Right lobe of liver (tissue), 6 donors: ENCODE measurements around the gene RGS6. TPM values are rescaled to one million over a fixed set of nuclear protein-coding genes. Genes with fewer than 3 reads are reported as not detected.

Experiments
- ATAC-seq, 4 donors: fragments of 200-7000 bp; cut with Tn5 transposase; one replicate each; pipeline ENCODE4 v1.9.1; 2020; ENCODE audit warnings: mild to moderate bottlenecking in 4 of 4, moderate library complexity in 4 of 4
- DNase-seq, 3 donors: peaks; one replicate each; pipeline ENCODE4 v3.0.0-alpha.2; 2020
- H3K27ac ChIP-seq, 3 donors: fragments of 200-600 bp; one replicate each; pipeline ENCODE4 v1.8.0; 2022
- H3K27me3 ChIP-seq, 2 donors: fragments of 200-600 bp; one replicate each; pipeline ENCODE4 v1.8.0; 2022
- H3K36me3 ChIP-seq, 4 donors: fragments of 200-600 bp; sonication (generic) in 1 of 4; one replicate each; pipeline versions ENCODE4 v1.5.1 to v1.8.0; 2017 to 2022; ENCODE audit warnings: control low read depth in 1 of 4
- H3K4me1 ChIP-seq, 4 donors: fragments of 200-600 bp; sonication (generic) in 1 of 4; one replicate each; pipeline versions ENCODE4 v1.5.1 to v1.8.0; 2017 to 2022; ENCODE audit warnings: control low read depth in 1 of 4
- H3K4me3 ChIP-seq, 3 donors: fragments of 200-600 bp; one replicate each; pipeline ENCODE4 v1.8.0; 2022
- H3K9me3 ChIP-seq, 4 donors: fragments of 200-600 bp; sonication (generic) in 1 of 4; one replicate each; pipeline versions ENCODE4 v1.5.1 to v1.8.0; 2017 to 2022; ENCODE audit warnings: control low read depth in 1 of 4
- POLR2A ChIP-seq: fragments of 450-650 bp; IDR thresholded peaks from one replicate; pipeline ENCODE4 v1.6.1; 2017; ENCODE audit warnings: antibody characterized with exemption, mild to moderate bottlenecking
- WGBS: methylation state at CpG from one replicate; pipeline ENCODE4 v1.1.6; 2018; ENCODE audit warnings: low coverage, low lambda C conversion rate; ENCODE audit not compliant: insufficient coverage; ENCODE audit errors: missing lambda C conversion rate; 5-methylcytosine and 5-hydroxymethylcytosine counted together
- intact Hi-C, 2 donors: fragments of 100-400 bp; cut with DNase I; formaldehyde crosslinking; loops; one replicate each; pipeline versions ENCODE4 v1.11.2 to v1.14.1; 2022
- total RNA-seq, 6 experiments: library from RNA; depleted of rRNA in 2 of 6; stranded (reverse); fragments of >200 nt in 2 of 6; fragmentation: NEBNext Ultra II Directional in 3 of 6; extraction: Animal tissue kit (Norgen Biotek cat#: 25700) in 3 of 6; gene quantifications; one replicate each; pipeline versions ENCODE4 v1.1.0 to v1.2.4, GENCODE V29; 2016 to 2023
- TF ChIP-seq, protein P1 (sequence below), 4 donors: fragments of 200-600 bp in 3 of 4; fragments of 450-650 bp in 1 of 4; IDR thresholded peaks; one replicate each; pipeline versions ENCODE4 v1.5.1 to v1.8.0; 2016 to 2022; ENCODE audit warnings: antibody characterized with exemption in 4 of 4, mild to moderate bottlenecking in 2 of 4
- donor health status: DM: no; HTN: yes; CAD: no.
- donor health status: DM: no; HTN: no; CAD: no.
- donor health status: DM: no; HTN: no; CAD: no.
- donor health status: DM: no; HTN: yes; CAD: no.
- donor health status: DM: no; HTN: yes; CAD: no.

RGS6 gene
- total RNA-seq, 6 experiments from 2014 or later: 0.07 TPM; not detected in 5

DNA sequence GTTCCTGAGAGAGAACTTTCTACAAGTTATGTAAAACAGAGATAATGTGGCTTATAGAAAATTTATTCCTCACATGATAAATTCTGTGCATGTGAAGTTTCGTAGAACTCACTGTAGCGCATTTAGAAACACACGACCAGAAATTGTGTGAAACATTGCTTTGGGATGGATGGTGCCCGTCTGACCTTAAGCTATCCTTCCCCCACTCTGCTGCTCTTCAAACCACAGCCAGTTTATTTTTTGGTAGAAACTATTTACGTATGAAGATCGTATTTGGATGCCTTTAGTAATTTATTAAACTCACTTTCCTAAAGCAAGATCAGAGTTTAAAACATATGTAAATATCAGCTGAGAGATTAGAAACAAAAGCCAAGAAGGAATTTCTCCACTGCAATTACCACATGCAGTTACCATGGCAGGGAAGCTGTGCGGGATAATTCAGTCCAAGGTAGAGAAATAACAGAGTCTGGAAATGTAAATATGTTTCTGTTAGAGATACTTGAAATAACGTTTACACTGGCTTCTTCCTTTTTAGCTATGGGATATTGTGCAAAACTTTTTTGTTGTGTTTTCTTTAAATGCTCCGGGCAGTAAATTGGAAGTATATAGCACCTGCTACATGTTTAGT lies 382.7 kb downstream of the RGS6 start:
- TF ChIP-seq POLR2A: no peak
- TF ChIP-seq, protein P1, sequence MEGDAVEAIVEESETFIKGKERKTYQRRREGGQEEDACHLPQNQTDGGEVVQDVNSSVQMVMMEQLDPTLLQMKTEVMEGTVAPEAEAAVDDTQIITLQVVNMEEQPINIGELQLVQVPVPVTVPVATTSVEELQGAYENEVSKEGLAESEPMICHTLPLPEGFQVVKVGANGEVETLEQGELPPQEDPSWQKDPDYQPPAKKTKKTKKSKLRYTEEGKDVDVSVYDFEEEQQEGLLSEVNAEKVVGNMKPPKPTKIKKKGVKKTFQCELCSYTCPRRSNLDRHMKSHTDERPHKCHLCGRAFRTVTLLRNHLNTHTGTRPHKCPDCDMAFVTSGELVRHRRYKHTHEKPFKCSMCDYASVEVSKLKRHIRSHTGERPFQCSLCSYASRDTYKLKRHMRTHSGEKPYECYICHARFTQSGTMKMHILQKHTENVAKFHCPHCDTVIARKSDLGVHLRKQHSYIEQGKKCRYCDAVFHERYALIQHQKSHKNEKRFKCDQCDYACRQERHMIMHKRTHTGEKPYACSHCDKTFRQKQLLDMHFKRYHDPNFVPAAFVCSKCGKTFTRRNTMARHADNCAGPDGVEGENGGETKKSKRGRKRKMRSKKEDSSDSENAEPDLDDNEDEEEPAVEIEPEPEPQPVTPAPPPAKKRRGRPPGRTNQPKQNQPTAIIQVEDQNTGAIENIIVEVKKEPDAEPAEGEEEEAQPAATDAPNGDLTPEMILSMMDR (IDR thresholded peaks at IDR 0.05): no peak
- Histone ChIP-seq H3K27ac (no peak overlapping the region), H3K4me3 (no peak overlapping the region), H3K27me3 (no peaks in the 10 kb centered on the region), H3K4me1 (no peaks in the 10 kb centered on the region), H3K9me3 (no peaks in the 10 kb centered on the region), H3K36me3 (no peaks in the 10 kb centered on the region)
- intact Hi-C loops: no loop called here
- no peak for ATAC-seq
- DNase-seq: no peak
- 32% methylated on average over 9 of the region's 9 CpGs for WGBS

DNA sequence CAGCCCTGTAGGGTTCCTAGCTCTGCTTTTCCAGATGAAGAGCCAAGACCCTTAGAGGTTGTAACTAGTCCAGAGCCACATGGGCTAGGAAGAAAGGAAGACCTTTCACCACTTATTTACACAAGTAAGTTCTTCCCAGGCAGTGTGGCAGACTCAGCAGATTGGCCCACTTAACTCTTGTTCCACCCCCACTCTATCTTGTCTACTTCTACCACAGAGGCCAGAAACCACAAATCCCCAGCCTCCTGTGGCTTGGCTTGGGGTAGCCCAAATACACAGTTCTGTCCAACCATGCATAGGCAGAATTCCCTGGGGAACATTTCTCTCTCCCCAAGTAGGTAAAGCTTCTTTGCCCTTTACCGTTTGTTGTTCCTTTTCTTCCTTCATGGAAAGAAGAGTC lies 383.5 kb downstream of the RGS6 start:
- 50% methylated on average over 1 of the region's 1 CpG for WGBS
- intact Hi-C loops: no loop called here
- Histone ChIP-seq H3K9me3 (no peaks in the 10 kb centered on the region), H3K27ac (no peak overlapping the region), H3K4me1 (no peaks in the 10 kb centered on the region), H3K4me3 (no peak overlapping the region), H3K27me3 (no peaks in the 10 kb centered on the region), H3K36me3 (no peaks in the 10 kb centered on the region)
- TF ChIP-seq, protein P1 (IDR thresholded peaks at IDR 0.05): no peak
- TF ChIP-seq POLR2A: no peak
- ATAC-seq (no peak), DNase-seq (no peak)

DNA sequence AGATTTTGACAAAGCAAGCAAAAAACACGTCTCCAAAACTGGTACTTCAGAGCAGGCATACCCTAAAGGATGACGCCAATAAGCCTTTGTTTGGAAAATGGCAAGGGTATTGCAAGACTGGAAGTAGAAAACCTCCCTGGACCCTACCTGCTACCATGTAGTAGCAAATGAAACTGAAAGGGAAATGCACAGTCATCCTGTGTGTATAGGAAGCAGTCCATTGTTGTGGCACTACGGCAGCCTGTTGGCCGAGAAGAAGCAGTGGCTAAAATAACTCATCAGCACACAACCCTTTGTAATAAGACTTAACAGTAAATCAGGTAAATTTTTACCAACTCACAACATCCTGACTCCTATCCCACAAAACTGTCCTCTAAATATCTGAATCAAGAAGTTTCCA lies 386.4 kb downstream of the RGS6 start:
- H3K27me3 ChIP-seq: no peaks in the 10 kb centered on the region
- no peak overlapping the region for H3K4me3 ChIP-seq
- no peaks in the 10 kb centered on the region for H3K9me3 ChIP-seq
- no peaks in the 10 kb centered on the region for H3K4me1 ChIP-seq
- no peaks in the 10 kb centered on the region for H3K36me3 ChIP-seq
- no peak for DNase-seq
- intact Hi-C loops: no loop called here
- 53% methylated on average over 4 of the region's 4 CpGs for WGBS
- TF ChIP-seq, protein P1 (IDR thresholded peaks at IDR 0.05): no peak
- TF ChIP-seq POLR2A: no peak
- H3K27ac ChIP-seq: no peak overlapping the region
- ATAC-seq: no peak

DNA sequence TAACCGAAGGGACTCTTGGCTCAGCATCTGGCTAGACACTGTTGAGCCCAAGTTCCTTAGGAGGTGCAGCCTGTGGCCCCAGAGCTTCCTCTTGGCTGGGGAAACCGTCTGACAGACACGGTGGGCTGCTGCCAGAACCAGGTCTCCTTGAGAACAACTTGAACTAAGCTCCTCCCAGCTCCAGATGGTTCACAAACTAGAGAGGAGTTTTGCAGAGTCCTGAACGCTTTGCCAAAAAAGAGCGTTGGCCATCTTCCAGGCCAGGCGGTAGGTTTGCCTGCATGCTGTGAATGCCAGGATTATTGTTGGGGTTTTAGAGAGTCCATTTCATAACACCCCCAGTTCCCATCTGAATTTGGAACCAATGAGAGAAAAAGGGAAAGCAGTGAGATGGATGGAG lies 399.8 kb downstream of the RGS6 start:
- 13% methylated on average over 6 of the region's 6 CpGs for WGBS

More for the DNA sequence above, 399.8 kb downstream of the RGS6 start:
- H3K27ac ChIP-seq: no peak overlapping the region
- TF ChIP-seq, protein P1 (IDR thresholded peaks at IDR 0.05): no peak
- TF ChIP-seq POLR2A: no peak
- intact Hi-C loops: no loop called here
- no peaks in the 10 kb centered on the region for H3K4me1 ChIP-seq
- no peak for DNase-seq
- H3K9me3 ChIP-seq: no peaks in the 10 kb centered on the region
- no peak for ATAC-seq
- H3K4me3 ChIP-seq: no peak overlapping the region
- no peaks in the 10 kb centered on the region for H3K27me3 ChIP-seq
- H3K36me3 ChIP-seq: no peaks in the 10 kb centered on the region
